ENCODE results near the gene SHOC2. TPM values are rescaled to one million over a fixed set of nuclear protein-coding genes. Genes with fewer than 3 reads are reported as not detected.

The SHOC2 gene
- polyA plus RNA-seq, 1 of the 3 experiments (the other 2 are of a cell fraction): 6.9 TPM

- DNase-seq: no peak
- Histone ChIP-seq H3K27ac (ENCODE audit: low read depth in 2 of 2, low read length in 1 of 2) (no peak overlapping the region), H4K20me1 (ENCODE audit: insufficient read depth) (no peaks in the 10 kb centered on the region), H3K4me1 (ENCODE audit: control insufficient read depth in 1 of 2, insufficient read depth in 2 of 2, low read depth in 1 of 2, low read length in 1 of 2) (no peaks in the 10 kb centered on the region), H2AFZ (ENCODE audit: low read depth) (no peak overlapping the region), H3K36me3 (replicated peaks in 1 of 2; ENCODE audit: control insufficient read depth in 1 of 2, insufficient read depth in 2 of 2, low read length in 1 of 2) (no peaks in the 10 kb centered on the region), H3K9me3 (peaks cover 5% of the 10 kb centered on the region; the same call in 1 of the 2 replicates), H3F3A (replicated peaks; ENCODE audit: insufficient read depth) (no peaks in the 10 kb centered on the region), H3K9ac (no peak overlapping the region), H3K79me2 (ENCODE audit: insufficient read depth) (no peaks in the 10 kb centered on the region), H3K4me3 (ENCODE audit: low read depth in 2 of 2, low read length in 1 of 2) (no peak overlapping the region), H3K4me2 (no peak overlapping the region), H3K9me2 (no peaks in the 10 kb centered on the region), H3K27me3 (ENCODE audit: insufficient read depth) (no peaks in the 10 kb centered on the region)
- WGBS (ENCODE audit: low lambda C conversion rate): 0% methylated on average over 1 of the region's 1 CpG
- TF ChIP-seq FOXJ3 (CRISPR knock-in tag; IDR thresholded peaks at IDR 0.05) (no peak), NFIC (IDR thresholded peaks at IDR 0.05; ENCODE audit: borderline replicate concordance) (no peak), RAD21 (IDR thresholded peaks at IDR 0.05; ENCODE audit: low read length) (no peak), NRF1 (IDR thresholded peaks at IDR 0.05; ENCODE audit: low read depth, low read length) (no peak), RFX5 (IDR thresholded peaks at IDR 0.05; ENCODE audit: low read length) (no peak), GATA2 (CRISPR knock-in tag; IDR thresholded peaks at IDR 0.05) (no peak), CTCF (IDR thresholded peaks at IDR 0.05) (no peak), MEF2A (IDR thresholded peaks at IDR 0.05; ENCODE audit: borderline replicate concordance, low read depth) (no peak), REST (IDR thresholded peaks at IDR 0.05; ENCODE audit: low read depth, low read length) (no peak), TCF12 (IDR thresholded peaks at IDR 0.05) (no peak), POLR2AphosphoS5 (IDR thresholded peaks at IDR 0.05; ENCODE audit: low read depth, low read length) (no peak)
- ChIA-PET CTCF (interaction anchor here (1.0 to 2.0 kb wide), 2 partner anchors 19 to 1080 kb away, joined by 3 to 13 read pairs; partner anchors contain the start of gene ADRA2A), POLR2A (no interaction called here)
These were observed 137.6 kb downstream of the SHOC2 start for GRCh38 chr10:111057006-111057405.

Small RNAs within 50 kb of the gene (small RNA-seq; reads per million reads assigned to genes)
- gene MIR548E: 0 to 8.4 (median 1.4) reads per million in 7 experiments

Other genes with a start within 250 kb of the SHOC2 start
- 23.3 and 31.1 TPM in 2 replicates for gene PDCD4, start 47.7 kb upstream of the SHOC2 start, polyA plus RNA-seq (2012; rRNA removed)
- 16.2 and 21.9 TPM in 2 replicates for gene BBIP1, start 424 bp upstream of the SHOC2 start, polyA plus RNA-seq (2012; rRNA removed)
- 0.02 TPM in 1 of 2 replicates, not detected in the other for gene ADRA2A, start 157.4 kb downstream of the SHOC2 start, polyA plus RNA-seq (2012; rRNA removed)

All from SK-N-SH (cell line).